GM10248 (cell line): ENCODE results near the gene ADAM19.
A peak's percentile ranks its signal among the peaks of the same experiment; 100 is the strongest.

Experiments
- CTCF ChIA-PET: fragments of 300-600 bp; sonication (Branson Sonifier 250); formaldehyde crosslinking; extraction: SDS; loops from one replicate; lab custom pipeline; 2021; ENCODE audit warnings: antibody characterized with exemption; lab: Yijun Ruan, JAX
- POLR2A ChIA-PET: fragments of 350-650 bp; sonication (Branson Sonifier 250); formaldehyde crosslinking; extraction: SDS; loops from one replicate; lab custom pipeline; 2020; ENCODE audit warnings: antibody characterized with exemption; lab: Yijun Ruan, JAX
- DNase-seq: peaks from one replicate; pipeline ENCODE4 v3.0.0; 2012; ENCODE audit errors: extremely low spot score
- CTCF ChIP-seq: IDR thresholded peaks from 2 replicates; pipeline ENCODE4 v1.5.1; 2012; ENCODE audit warnings: mild to moderate bottlenecking, low read depth; ENCODE audit errors: extremely low read depth, missing control alignments, control extremely low read depth

ADAM19 gene

GRCh38 chr5:157528036-157528632 lies 47.4 kb downstream of the ADAM19 start:
- DNase-seq: no peak
- ChIA-PET POLR2A (no interaction called here), CTCF (interaction anchor here (1.0 kb wide), 1 partner anchor 12 kb away, joined by 5 read pairs; no protein-coding TSS in a partner anchor)
- TF ChIP-seq CTCF: no peak

- ChIA-PET POLR2A (no interaction called here), CTCF (interaction anchor here (0.9 to 5.1 kb wide), 8 partner anchors 8 to 219 kb away, joined by 3 to 35 read pairs (median 4); partner anchors contain the start of gene LSM11)
- no peak for TF ChIP-seq CTCF
Measured at GRCh38 chr5:157524887-157525286, 50.7 kb downstream of the ADAM19 start.

GRCh38 chr5:157523976-157524375 lies 51.6 kb downstream of the ADAM19 start:
- no peak for DNase-seq
- TF ChIP-seq CTCF: no peak
- ChIA-PET POLR2A (no interaction called here), CTCF (interaction anchor here (1.0 to 5.1 kb wide), 5 partner anchors 11 to 220 kb away, joined by 3 to 35 read pairs (median 7); partner anchors contain the start of gene LSM11)

More at GRCh38 chr5:157524887-157525286, 50.7 kb downstream of the ADAM19 start:
- no peak for DNase-seq

GRCh38 chr5:157521704-157522029 lies 53.9 kb downstream of the ADAM19 start:
- no peak for TF ChIP-seq CTCF
- no peak for DNase-seq
- ChIA-PET CTCF (interaction anchor here (0.9 to 3.7 kb wide), 3 partner anchors 10 to 222 kb away, joined by 3 to 11 read pairs (median 7); partner anchors contain the start of gene LSM11), POLR2A (no interaction called here)

GRCh38 chr5:157520911-157521703 lies 54.5 kb downstream of the ADAM19 start:
- ChIA-PET POLR2A (no interaction called here), CTCF (interaction anchor here (0.8 to 2.7 kb wide), 6 partner anchors 10 to 222 kb away, joined by 3 to 9 read pairs (median 4); partner anchors contain the start of gene LSM11)
- no peak for DNase-seq
- no peak for TF ChIP-seq CTCF

GRCh38 chr5:157519579-157520253 lies 55.9 kb downstream of the ADAM19 start:
- ChIA-PET CTCF (interaction anchor here (0.9 to 2.7 kb wide), 15 partner anchors 9 to 223 kb away, joined by 3 to 9 read pairs (median 4); partner anchors contain the start of gene LSM11), POLR2A (interaction anchor here (0.6 to 1.8 kb wide), 2 partner anchors 12 to 599 kb away, joined by 4 to 5 read pairs; no protein-coding TSS in a partner anchor)
- no peak for TF ChIP-seq CTCF
- DNase-seq: peak; percentile 77
